Ascending aorta (tissue), 2 donors: Measurements from ENCODE around the gene C20orf96. TPM values are rescaled to one million over a fixed set of nuclear protein-coding genes. Genes with fewer than 3 reads are reported as not detected.

ENCODE experiments used
- DNase-seq, 2 donors: peaks; one replicate each; pipeline ENCODE4 v3.0.0-alpha.2; 2019; ENCODE audit warnings: low spot score in 2 of 2
- H3K27ac ChIP-seq, 2 donors: fragments of 200-600 bp; sonication (generic); one replicate each; pipeline ENCODE4 v1.5.1; 2016 to 2017; ENCODE audit warnings: mild to moderate bottlenecking in 1 of 2
- H3K27me3 ChIP-seq: fragments of 200-600 bp; sonication (generic); one replicate; pipeline ENCODE4 v1.5.1; 2017
- H3K36me3 ChIP-seq, 2 donors: fragments of 200-600 bp; sonication (generic); one replicate each; pipeline ENCODE4 v1.5.1; 2016
- H3K4me1 ChIP-seq, 2 donors: fragments of 200-600 bp; sonication (generic); one replicate each; pipeline ENCODE4 v1.5.1; 2016 to 2017; ENCODE audit warnings: mild to moderate bottlenecking in 1 of 2
- H3K4me3 ChIP-seq, 2 donors: fragments of 200-600 bp; sonication (generic); one replicate each; pipeline ENCODE4 v1.5.1; 2016 to 2017; ENCODE audit warnings: mild to moderate bottlenecking in 1 of 2
- H3K9me3 ChIP-seq, 2 donors: fragments of 200-600 bp; sonication (generic); one replicate each; pipeline ENCODE4 v1.5.1; 2016
- intact Hi-C: fragments of 100-400 bp; cut with DNase I; formaldehyde crosslinking; loops from one replicate; pipeline ENCODE4 v1.15.1; 2023
- total RNA-seq: library from RNA; depleted of rRNA; stranded (reverse); fragments of >200 nt; gene quantifications from one replicate; pipeline ENCODE4 v1.1.0, GENCODE V29; 2016
- TF ChIP-seq, protein P1 (sequence below), 3 experiments: fragments of 200-600 bp in 2 of 3; fragments of 450-650 bp in 1 of 3; sonication (generic) in 2 of 3; IDR thresholded peaks; one replicate each; pipeline ENCODE4 v1.5.1; 2016 to 2019; ENCODE audit warnings: antibody characterized with exemption in 3 of 3, mild to moderate bottlenecking in 1 of 3, moderate library complexity in 1 of 3

The C20orf96 gene
- total RNA-seq, 1 donor from 2014 or later: 0.32 TPM

DNA sequence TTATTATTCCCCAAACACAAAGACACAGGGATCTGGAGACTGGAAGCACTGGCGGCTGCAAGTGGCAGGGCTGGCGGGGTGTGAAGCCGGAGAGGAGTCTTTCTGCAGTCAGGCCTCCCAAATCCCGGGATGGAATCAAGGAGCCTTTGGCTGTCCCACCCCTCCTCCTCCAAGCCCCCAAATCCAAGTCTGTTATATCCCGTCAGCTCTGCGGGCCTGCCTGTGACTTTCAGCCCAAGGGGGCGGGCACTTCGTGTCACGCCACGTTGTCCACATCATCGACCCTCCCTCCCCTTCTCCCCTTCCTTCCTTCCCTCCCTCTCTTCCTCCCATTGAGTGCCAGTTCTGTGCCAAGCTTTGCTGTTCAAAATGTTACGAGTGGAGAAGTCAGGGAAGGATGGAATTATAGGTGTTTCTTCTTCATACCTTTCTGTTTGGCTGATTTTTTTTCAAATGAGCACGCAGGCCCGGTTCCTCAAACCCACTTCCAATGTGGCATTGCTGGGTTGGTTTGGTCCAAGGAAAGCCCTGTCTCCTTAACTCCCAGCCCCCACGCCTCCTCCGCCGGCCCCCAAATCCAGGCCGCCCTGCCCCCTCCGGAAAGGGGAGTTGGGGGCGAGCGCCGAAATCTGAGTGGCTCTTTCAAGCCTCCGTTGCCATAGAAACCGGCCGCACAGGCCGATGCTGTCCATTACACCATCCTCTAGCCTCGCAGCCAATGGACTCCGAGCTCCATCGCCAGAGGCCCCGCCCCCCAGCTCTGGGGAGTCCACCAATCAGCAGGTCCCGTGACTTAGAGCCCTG lies 19.5 kb upstream of the C20orf96 start:
- peak; percentile 97 to 99 for DNase-seq
- no peaks in the 10 kb centered on the region for H3K9me3 ChIP-seq
- peak overlapping the region; percentile 89 to 95 for H3K27ac ChIP-seq
- H3K4me1 ChIP-seq: no peaks in the 10 kb centered on the region
- no peaks in the 10 kb centered on the region for H3K27me3 ChIP-seq
- H3K4me3 ChIP-seq: peak overlapping the region; percentile 50 to 66
- TF ChIP-seq, protein P1, sequence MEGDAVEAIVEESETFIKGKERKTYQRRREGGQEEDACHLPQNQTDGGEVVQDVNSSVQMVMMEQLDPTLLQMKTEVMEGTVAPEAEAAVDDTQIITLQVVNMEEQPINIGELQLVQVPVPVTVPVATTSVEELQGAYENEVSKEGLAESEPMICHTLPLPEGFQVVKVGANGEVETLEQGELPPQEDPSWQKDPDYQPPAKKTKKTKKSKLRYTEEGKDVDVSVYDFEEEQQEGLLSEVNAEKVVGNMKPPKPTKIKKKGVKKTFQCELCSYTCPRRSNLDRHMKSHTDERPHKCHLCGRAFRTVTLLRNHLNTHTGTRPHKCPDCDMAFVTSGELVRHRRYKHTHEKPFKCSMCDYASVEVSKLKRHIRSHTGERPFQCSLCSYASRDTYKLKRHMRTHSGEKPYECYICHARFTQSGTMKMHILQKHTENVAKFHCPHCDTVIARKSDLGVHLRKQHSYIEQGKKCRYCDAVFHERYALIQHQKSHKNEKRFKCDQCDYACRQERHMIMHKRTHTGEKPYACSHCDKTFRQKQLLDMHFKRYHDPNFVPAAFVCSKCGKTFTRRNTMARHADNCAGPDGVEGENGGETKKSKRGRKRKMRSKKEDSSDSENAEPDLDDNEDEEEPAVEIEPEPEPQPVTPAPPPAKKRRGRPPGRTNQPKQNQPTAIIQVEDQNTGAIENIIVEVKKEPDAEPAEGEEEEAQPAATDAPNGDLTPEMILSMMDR (IDR thresholded peaks at IDR 0.05): no peak
- intact Hi-C loops: loop anchor here (1.0 to 5.0 kb wide), 4 partner anchors 13 to 232 kb away; partner anchors contain the start of genes C20orf96, CSNK2A1 and ZCCHC3
- no peaks in the 10 kb centered on the region for H3K36me3 ChIP-seq

DNA sequence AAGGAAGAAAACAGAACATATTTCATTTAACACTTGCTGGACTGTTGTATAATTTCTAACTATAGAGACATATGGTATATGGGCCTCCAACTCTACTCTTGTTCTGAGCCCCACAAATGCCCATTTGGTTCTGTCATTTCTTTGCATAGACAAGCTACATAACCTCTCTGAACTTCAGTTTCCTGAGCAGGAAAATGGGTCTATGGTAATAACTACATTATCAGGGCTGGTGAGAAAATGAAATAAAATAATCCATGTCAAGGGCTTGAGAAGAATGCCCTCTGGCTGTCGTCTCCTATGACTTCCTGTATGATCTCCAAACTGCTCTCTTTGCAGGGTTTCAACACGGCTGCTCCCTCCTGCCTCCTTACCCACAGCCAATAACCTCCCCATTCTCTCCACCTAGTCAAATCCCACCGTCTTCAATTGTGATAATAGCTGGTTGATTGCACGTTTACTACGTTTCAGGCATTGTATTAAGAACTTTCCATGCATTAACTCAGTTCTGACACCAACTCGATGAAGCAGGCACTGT lies 18.8 kb upstream of the C20orf96 start:
- TF ChIP-seq, protein P1 (IDR thresholded peaks at IDR 0.05): no peak
- no peaks in the 10 kb centered on the region for H3K9me3 ChIP-seq
- H3K36me3 ChIP-seq: no peaks in the 10 kb centered on the region
- H3K4me1 ChIP-seq: no peaks in the 10 kb centered on the region
- H3K27me3 ChIP-seq: no peaks in the 10 kb centered on the region
- peak overlapping the region; percentile 89 to 95 for H3K27ac ChIP-seq
- DNase-seq: no peak
- intact Hi-C loops: no loop called here
- peak overlapping the region; percentile 50 to 66 for H3K4me3 ChIP-seq

DNA sequence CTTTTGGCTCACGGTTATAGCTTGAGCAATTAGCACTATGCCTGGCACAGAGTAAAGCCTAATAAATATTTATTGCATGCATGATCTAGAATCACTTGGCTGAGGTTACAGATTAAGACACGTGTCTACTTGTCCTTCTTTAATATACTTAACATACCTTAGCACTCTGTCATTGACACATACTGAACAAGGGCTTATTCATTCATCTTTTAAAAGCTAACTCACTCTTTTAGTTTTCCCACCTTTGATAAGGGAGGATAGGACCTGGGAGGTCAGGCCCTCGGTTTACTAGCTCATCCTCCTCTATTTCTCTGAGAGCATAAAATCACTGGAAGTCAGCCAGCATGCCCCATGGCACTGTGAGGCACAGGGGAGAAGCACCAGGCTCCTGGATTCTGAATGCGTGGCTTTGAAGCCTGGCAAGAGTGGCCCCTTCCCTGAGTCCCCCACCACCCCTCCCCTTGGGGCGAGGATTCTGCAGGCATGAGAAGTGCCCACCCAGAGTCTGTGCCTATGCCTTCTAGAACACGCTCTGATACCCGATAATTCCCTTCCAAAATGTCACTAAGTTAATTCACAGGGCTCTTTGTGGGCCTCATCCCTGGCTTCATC lies 18.0 kb upstream of the C20orf96 start:
- H3K27me3 ChIP-seq: no peaks in the 10 kb centered on the region
- intact Hi-C loops: no loop called here
- no peaks in the 10 kb centered on the region for H3K36me3 ChIP-seq
- H3K27ac ChIP-seq: peak overlapping the region; percentile 89 to 95
- H3K4me3 ChIP-seq: no peak overlapping the region
- no peaks in the 10 kb centered on the region for H3K9me3 ChIP-seq
- TF ChIP-seq, protein P1 (IDR thresholded peaks at IDR 0.05): no peak
- DNase-seq: no peak
- no peaks in the 10 kb centered on the region for H3K4me1 ChIP-seq

DNA sequence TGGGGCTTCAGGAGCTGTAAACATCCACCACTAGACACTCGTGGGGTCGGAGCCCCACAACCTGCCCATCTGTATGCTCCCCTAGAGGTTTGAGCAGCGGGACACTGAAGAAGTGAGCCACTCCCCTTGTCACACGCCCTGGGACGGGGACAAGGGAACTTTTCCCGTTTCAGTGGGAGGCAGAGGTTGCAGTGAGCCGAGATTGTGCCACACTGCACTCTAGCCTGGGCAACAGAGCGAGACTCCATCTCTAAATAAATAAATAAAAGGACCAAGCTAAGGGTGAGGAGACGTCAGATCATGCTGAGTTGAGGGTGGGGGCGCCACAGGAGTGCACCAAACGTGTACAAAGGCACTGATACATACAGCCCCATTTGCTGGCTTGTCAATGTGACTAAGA lies 15.2 kb upstream of the C20orf96 start:
- no peaks in the 10 kb centered on the region for H3K27me3 ChIP-seq
- no peaks in the 10 kb centered on the region for H3K9me3 ChIP-seq
- H3K4me1 ChIP-seq: no peaks in the 10 kb centered on the region
- H3K36me3 ChIP-seq: peaks cover 0 to 4% of the 10 kb centered on the region in 2 donors
- H3K27ac ChIP-seq: no peak overlapping the region
- no peak overlapping the region for H3K4me3 ChIP-seq
- TF ChIP-seq, protein P1 (IDR thresholded peaks at IDR 0.05): no peak
- intact Hi-C loops: no loop called here
- no peak for DNase-seq

DNA sequence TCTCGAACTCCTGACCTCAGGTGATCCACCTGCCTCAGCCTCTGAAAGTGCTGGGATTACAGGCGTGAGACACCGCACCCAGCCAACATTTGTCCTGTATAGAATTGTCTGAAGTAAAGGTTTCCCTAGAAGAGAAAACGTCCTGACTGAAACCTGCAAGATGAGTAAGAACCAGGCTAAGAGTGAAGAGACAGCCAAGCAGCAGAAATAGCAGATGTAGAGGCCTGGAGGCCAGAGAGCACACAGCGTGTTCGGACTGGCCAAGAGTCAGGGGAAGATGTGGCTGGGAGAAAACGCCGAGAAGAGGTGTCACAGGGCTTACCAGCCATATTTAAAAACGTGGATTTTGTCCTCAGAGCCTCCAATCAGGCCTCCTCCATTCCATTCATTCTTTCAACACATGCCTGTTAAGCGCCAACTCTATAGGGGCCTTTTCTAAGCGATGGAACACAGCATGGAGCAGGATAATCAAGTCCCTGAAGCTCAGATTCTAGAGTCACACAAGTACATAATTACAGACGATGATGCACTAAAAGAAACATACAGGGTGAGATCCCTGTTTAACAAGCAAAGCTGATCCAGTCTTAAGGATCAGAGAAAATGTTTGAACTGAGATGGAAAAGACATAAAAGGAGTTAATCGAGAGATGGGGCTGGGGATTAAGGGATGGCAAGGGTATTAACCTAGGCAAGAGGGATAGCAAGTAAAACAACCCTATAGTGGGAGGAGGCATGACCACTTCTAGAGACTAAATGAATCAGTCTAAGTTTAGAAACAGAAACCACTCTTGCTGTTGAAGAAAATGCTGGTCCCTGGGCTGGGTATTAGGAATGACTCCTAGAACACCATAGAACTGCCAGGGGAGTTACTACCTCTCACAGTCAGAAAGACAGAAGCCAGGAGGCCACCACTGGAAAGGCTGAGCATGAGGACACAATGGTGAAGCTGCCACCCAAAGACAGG lies 11.6 kb upstream of the C20orf96 start:
- TF ChIP-seq, protein P1 (IDR thresholded peaks at IDR 0.05): no peak
- H3K9me3 ChIP-seq: no peaks in the 10 kb centered on the region
- no peak overlapping the region for H3K4me3 ChIP-seq
- DNase-seq: no peak
- intact Hi-C loops: no loop called here
- no peak overlapping the region for H3K27ac ChIP-seq
- H3K4me1 ChIP-seq: peaks cover 0 to 16% of the 10 kb centered on the region in 2 donors
- H3K36me3 ChIP-seq: peaks cover 0 to 4% of the 10 kb centered on the region in 2 donors
- no peaks in the 10 kb centered on the region for H3K27me3 ChIP-seq
